Measurements from ENCODE around the gene ACO1.

DNA sequence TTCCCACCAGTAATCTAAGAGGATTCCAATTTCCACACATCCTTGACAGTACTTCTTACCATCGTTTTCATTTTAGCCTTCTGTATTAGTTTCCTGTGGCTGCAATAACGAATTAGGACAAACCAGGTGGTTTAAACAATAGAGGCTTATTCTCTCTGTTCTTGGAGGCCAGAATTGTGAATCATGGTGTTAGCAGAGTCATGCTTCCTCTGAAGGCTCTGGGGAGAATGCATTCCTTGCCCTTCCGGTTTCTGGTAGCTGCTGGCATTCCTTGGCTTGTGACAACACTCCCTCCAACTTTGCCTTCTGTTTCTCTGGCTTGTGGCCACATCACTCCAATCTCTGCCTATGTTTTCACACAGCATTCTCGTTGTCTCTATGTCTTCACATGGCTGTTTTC is 118.0 kb downstream of the ACO1 start:
- no peak for TF ChIP-seq EZH2 (IDR thresholded peaks at IDR 0.05; ENCODE audit: insufficient read depth, poor library complexity, severe bottlenecking)
- no peak for TF ChIP-seq EZH2phosphoT487 (IDR thresholded peaks at IDR 0.05; ENCODE audit: insufficient read depth, low read depth)

All from GM23248 (cell line).